Prostate gland (tissue), 2 donors: ENCODE data around the gene TMEM44.

ENCODE experiments used
- CTCF ChIP-seq, 4 experiments: fragments of 200-600 bp in 2 of 4; fragments of 450-650 bp in 2 of 4; sonication (generic) in 2 of 4; IDR thresholded peaks; 1 replicate in 3 of 4; 2 replicates in 1 of 4; pipeline ENCODE4 v1.5.1; 2016 to 2019; ENCODE audit warnings: antibody characterized with exemption in 4 of 4, mild to moderate bottlenecking in 2 of 4, moderate library complexity in 2 of 4
- POLR2A ChIP-seq: fragments of 450-650 bp; IDR thresholded peaks from one replicate; pipeline ENCODE4 v1.6.1; 2016; ENCODE audit warnings: antibody characterized with exemption, mild to moderate bottlenecking

- TF ChIP-seq CTCF (IDR thresholded peaks at IDR 0.05) (no peak), POLR2A (no peak)
These were observed 61.6 kb downstream of the TMEM44 start for GRCh38 chr3:194571491-194572142.
